D721Med (cell line): Measurements from ENCODE around the gene FMNL3.
A peak's percentile ranks its signal among the peaks of the same experiment; 100 is the strongest.
"Not testable (repeated sequence)": the region's sequence is repeated elsewhere in the genome, so short reads cannot be mapped to it uniquely, and the experiment has no call there.

Experiments used
- DNase-seq: peaks from one replicate; pipeline ENCODE4 v3.0.0; 2011; ENCODE audit warnings: low spot score; ENCODE audit not compliant: insufficient read length
- FAIRE-seq: peaks from 2 replicates; lab custom pipeline; 2011; peaks lifted over from hg19 to GRCh38; lab: Jason Lieb, UNC
- TF ChIP-seq, protein P1 (sequence below): IDR thresholded peaks from 2 replicates; pipeline ENCODE4 v1.5.1; 2012; ENCODE audit warnings: mild to moderate bottlenecking, control low read depth; ENCODE audit not compliant: insufficient read depth; ENCODE audit errors: missing control alignments

Gene FMNL3

DNA sequence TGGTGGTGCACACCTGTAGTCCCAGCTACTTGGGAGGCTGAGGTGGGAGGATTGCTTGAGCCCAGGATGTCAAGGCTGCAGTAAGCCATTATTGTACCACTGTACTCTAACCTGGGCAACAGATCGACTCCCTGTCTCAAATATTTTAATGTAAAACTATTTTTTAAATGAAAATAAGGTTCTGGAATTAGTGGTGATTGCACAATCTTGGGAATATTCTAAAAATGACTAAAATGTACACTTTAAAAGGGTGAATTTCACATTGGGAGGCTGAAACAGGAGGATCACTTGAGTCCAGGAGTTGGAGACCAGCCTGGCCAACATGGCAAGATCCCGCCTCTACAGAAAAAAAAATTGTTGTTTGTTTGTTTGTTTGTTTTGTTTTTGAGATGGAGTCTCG lies 21.2 kb upstream of the FMNL3 start:
- TF ChIP-seq, protein P1, sequence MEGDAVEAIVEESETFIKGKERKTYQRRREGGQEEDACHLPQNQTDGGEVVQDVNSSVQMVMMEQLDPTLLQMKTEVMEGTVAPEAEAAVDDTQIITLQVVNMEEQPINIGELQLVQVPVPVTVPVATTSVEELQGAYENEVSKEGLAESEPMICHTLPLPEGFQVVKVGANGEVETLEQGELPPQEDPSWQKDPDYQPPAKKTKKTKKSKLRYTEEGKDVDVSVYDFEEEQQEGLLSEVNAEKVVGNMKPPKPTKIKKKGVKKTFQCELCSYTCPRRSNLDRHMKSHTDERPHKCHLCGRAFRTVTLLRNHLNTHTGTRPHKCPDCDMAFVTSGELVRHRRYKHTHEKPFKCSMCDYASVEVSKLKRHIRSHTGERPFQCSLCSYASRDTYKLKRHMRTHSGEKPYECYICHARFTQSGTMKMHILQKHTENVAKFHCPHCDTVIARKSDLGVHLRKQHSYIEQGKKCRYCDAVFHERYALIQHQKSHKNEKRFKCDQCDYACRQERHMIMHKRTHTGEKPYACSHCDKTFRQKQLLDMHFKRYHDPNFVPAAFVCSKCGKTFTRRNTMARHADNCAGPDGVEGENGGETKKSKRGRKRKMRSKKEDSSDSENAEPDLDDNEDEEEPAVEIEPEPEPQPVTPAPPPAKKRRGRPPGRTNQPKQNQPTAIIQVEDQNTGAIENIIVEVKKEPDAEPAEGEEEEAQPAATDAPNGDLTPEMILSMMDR = no peak
- FAIRE-seq (no peak), DNase-seq (no peak)

DNA sequence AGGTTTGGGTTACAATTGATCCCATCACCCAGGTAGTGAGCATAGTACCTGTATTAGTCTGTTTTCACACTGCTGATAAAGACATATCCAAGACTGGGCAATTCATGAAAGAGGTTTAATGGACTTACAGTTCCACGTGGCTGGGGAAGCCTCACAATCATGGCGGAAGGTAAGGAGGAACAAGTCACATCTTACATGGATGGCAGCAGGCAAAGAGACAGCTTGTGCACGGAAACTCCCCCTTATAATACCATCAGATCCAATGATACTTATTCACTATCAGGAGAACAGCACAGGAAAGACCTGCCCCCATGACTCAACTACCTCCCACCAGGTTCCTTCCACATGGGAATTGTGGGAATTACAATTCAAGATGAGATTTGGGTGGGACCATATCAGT lies 14.2 kb upstream of the FMNL3 start:
- FAIRE-seq, DNase-seq: not testable (repeated sequence)

DNA sequence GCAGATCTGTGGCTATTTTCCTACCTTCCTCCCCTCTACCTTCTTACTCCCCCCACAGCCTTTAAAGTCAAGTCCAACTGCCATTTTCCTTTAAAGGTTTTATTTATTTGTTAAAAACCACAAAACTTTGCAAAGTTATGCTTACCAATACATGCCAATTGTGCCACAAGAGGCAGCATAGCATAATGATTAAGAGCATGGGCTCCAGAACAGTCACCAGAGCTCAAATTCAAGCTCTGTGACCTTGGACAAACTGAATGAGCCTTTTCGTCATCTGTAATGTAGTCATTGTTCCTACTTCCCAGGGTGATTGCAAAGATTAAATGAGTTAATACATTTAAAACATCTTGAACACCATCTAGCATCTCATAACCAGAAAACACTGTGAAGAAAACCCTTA lies 13.0 kb upstream of the FMNL3 start:
- no peak for FAIRE-seq
- no peak for DNase-seq
- TF ChIP-seq, protein P1 = peak; percentile 4

DNA sequence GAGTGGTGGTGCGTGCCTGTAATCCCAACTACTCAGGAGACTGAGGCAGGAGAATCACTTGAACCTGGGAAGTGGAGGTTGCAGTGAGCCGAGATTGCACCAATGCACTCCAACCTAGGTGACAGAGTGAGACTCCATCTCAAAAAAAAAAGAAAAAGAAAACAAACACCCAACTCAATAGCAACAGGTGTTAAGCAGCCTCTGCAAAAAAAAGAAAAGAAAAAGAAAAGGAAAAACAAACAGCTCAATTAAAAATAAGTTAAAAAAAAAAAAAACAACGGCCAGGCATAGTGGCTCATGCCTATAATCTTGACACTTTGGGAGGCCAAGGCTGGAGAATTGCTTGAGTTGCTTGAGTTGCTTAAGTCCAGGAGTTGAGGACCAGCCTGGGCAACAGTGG lies 10.6 kb upstream of the FMNL3 start:
- DNase-seq = not testable (repeated sequence)

DNA sequence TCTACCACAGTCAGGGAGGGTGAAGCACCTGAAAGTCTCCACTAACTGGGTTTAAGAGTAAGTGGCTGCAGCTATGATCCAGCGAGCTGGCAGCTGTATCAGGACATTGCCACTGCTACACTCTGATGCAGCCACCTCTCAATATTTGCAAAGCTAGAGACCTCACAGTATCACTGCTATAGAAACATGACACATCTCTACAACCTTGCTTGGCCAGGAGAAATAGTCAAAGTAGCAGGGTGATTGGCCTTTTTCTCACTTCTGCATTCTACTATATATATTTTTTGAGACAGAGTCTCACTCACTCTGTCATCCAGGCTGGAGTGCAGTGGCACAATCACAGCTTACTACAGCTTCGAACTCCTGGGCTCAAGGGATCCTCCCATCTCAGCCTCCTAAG lies 9.3 kb upstream of the FMNL3 start:
- TF ChIP-seq, protein P1 = no peak
- no peak for FAIRE-seq
- no peak for DNase-seq

More for the DNA sequence above, 10.6 kb upstream of the FMNL3 start:
- not testable (repeated sequence) for FAIRE-seq

DNA sequence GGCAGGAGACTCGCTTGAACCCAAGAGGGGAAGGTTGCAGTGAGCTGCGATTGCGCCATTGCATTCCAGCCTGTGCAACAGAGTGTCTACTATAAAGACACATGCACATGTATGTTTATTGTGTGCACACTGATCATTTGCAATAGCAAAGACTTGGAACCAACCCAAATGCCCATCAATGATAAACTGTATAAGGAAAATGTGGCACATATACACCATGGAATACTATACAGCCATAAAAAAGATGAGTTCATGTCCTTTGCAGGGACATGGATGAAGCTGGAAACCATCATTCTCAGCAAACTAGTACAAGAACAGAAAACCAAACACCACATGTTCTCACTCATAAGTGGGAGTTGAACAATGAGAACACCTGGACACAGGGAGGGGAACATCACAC lies 6.7 kb upstream of the FMNL3 start:
- FAIRE-seq, DNase-seq: not testable (repeated sequence)

DNA sequence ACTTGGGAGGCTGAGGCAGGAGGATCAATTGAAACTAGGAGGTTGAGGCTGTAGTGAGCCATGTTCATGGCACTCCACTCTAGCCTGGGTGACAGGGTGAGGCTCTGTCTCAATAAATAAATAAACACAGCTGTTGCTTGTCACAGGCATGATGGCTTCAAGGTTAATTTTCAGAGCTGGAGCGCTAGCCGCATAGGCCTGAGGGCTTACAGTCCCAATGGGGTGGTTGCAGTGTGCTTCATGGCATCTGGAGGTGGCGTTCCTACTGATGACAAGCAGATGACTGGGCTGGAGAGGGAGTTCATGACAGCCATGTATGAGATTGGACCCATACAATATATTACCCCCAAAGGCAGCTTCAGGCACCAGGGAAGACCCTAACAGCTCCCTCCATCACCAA lies 1.6 kb upstream of the FMNL3 start:
- no peak for FAIRE-seq
- TF ChIP-seq, protein P1 = no peak

DNA sequence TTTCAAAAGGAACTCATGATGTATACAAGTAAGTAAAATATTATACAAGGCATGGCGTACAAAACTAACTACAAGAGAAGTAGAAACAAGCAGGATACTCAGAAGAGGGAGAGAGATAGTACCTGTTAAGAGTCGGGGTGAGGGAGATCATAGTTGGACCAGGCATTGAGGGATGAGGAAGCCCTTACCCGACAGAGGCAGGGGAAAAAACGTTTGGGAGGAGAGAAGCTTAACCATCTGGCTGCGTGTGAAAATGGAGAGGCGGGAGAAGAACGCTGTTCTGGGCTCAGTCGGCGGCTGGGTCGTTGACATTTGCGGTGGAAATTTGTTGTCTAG lies 575 bp upstream of the FMNL3 start:
- TF ChIP-seq, protein P1 = no peak
- DNase-seq (no peak), FAIRE-seq (no peak)

More for the DNA sequence above, 1.6 kb upstream of the FMNL3 start:
- no peak for DNase-seq

DNA sequence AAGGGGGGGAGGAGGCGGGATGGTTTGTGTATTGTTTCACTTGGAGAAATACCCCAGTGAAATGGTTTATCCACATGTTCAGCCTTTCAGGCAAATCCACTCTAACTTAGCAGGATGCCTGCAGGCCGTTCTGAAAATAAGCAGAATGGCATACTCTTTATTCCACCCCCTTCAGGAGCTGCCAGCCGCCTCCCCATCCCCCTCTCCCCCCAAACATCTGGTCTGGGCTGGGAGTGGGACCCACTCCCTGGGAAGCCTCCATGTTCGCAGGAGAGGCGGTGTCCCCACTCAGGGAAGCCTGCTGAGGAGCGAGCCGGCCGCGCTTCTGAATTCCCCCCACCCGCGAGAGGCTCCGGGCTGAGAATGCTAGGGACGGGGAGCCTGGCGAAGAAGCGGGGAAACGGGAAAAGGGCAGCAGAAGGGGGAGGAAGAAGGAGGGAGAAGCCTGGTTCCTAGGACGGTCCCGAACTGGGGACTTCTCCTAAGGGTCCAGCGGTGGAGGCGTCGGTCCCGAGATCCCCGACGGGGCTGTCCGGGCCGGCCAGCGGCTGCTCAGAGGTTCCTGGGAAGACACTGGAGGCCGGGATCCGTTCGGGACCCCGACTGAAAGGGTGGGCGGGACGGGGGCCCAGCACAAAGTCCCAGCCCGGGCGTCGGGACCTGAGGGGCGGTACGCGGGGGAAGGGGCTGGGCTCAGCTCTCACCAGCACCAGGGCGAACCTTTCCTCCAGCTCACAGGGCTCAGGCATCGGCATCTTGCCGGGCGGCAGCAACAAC lies 666 bp downstream of the FMNL3 start:
- no peak for FAIRE-seq
- no peak for DNase-seq
- TF ChIP-seq, protein P1 = no peak
